Measurements from ENCODE around the gene MARS1. TPM values are rescaled to one million over a fixed set of nuclear protein-coding genes. Genes with fewer than 3 reads are reported as not detected.

MARS1 gene
- total RNA-seq, 4 donors from 2014 or later, result 29.1 to 160 (median 76.8) TPM

GRCh38 chr12:57454566-57455373 is 33.1 kb upstream of the MARS1 start, which contains the start of gene INHBE:
Gene INHBE, plus strand, starts transcription at chr12:57455307. Its CDS starts 230 bp downstream, at chr12:57455537.
- H3K9me3 ChIP-seq, result no peaks in the 10 kb centered on the region
- no peak within 1 kb of the TSS for H3K4me3 ChIP-seq
- intact Hi-C loops (cut with DNase I; ENCODE audit: low total_unique reads), result no loop called here
- H3K27me3 ChIP-seq, result no peaks in the 10 kb centered on the region
- H3K36me3 ChIP-seq, result no peaks in the 10 kb centered on the region
- no peak within 1 kb of the TSS for H3K27ac ChIP-seq
- peaks cover 0 to 7% of the 10 kb centered on the region in 2 donors for H3K4me1 ChIP-seq
- TF ChIP-seq POLR2A (IDR thresholded peaks at IDR 0.05), result no peak
- TF ChIP-seq, protein P1, sequence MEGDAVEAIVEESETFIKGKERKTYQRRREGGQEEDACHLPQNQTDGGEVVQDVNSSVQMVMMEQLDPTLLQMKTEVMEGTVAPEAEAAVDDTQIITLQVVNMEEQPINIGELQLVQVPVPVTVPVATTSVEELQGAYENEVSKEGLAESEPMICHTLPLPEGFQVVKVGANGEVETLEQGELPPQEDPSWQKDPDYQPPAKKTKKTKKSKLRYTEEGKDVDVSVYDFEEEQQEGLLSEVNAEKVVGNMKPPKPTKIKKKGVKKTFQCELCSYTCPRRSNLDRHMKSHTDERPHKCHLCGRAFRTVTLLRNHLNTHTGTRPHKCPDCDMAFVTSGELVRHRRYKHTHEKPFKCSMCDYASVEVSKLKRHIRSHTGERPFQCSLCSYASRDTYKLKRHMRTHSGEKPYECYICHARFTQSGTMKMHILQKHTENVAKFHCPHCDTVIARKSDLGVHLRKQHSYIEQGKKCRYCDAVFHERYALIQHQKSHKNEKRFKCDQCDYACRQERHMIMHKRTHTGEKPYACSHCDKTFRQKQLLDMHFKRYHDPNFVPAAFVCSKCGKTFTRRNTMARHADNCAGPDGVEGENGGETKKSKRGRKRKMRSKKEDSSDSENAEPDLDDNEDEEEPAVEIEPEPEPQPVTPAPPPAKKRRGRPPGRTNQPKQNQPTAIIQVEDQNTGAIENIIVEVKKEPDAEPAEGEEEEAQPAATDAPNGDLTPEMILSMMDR (IDR thresholded peaks at IDR 0.05), result no peak
- DNase-seq, result no peak

DNA sequence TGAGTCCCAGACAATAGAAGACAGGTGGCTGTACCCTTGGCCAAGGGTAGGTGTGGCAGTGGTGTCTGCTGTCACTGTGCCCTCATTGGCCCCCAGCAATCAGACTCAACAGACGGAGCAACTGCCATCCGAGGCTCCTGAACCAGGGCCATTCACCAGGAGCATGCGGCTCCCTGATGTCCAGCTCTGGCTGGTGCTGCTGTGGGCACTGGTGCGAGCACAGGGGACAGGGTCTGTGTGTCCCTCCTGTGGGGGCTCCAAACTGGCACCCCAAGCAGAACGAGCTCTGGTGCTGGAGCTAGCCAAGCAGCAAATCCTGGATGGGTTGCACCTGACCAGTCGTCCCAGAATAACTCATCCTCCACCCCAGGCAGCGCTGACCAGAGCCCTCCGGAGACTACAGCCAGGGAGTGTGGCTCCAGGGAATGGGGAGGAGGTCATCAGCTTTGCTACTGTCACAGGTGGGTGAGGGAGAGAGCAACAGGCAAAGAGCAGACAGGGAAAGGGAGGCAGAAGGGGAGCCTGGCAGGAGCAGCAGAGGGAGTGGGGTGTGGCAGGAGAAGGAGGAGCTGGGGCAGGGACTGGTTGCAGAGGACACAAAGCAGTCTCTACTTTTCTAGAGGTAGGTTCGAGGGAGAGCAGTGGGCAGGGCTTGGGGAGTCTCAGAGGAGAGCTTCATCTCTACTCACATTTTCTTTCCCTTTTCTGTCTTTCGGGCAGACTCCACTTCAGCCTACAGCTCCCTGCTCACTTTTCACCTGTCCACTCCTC is 32.3 kb upstream of the MARS1 start:
- Histone ChIP-seq H3K4me1 (peaks cover 2 to 10% of the 10 kb centered on the region in 2 donors), H3K27me3 (no peaks in the 10 kb centered on the region), H3K9me3 (no peaks in the 10 kb centered on the region), H3K4me3 (no peak overlapping the region), H3K36me3 (no peaks in the 10 kb centered on the region), H3K27ac (no peak overlapping the region)
- intact Hi-C loops (cut with DNase I; ENCODE audit: low total_unique reads), result no loop called here
- no peak for DNase-seq
- TF ChIP-seq, protein P1 (IDR thresholded peaks at IDR 0.05), result no peak
- TF ChIP-seq POLR2A (IDR thresholded peaks at IDR 0.05), result no peak

DNA sequence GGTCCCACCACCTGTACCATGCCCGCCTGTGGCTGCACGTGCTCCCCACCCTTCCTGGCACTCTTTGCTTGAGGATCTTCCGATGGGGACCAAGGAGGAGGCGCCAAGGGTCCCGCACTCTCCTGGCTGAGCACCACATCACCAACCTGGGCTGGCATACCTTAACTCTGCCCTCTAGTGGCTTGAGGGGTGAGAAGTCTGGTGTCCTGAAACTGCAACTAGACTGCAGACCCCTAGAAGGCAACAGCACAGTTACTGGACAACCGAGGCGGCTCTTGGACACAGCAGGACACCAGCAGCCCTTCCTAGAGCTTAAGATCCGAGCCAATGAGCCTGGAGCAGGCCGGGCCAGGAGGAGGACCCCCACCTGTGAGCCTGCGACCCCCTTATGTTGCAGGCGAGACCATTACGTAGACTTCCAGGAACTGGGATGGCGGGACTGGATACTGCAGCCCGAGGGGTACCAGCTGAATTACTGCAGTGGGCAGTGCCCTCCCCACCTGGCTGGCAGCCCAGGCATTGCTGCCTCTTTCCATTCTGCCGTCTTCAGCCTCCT is 31.6 kb upstream of the MARS1 start:
- intact Hi-C loops (cut with DNase I; ENCODE audit: low total_unique reads), result no loop called here
- no peak for DNase-seq
- TF ChIP-seq, protein P1 (IDR thresholded peaks at IDR 0.05), result peak in 1 of 4 experiments; percentile 37
- TF ChIP-seq POLR2A (IDR thresholded peaks at IDR 0.05), result no peak
- Histone ChIP-seq H3K4me1 (peaks cover 3 to 17% of the 10 kb centered on the region in 2 donors), H3K4me3 (no peak overlapping the region), H3K9me3 (no peaks in the 10 kb centered on the region), H3K27me3 (no peaks in the 10 kb centered on the region), H3K27ac (no peak overlapping the region), H3K36me3 (no peaks in the 10 kb centered on the region)

GRCh38 chr12:57456737-57457490 is 31.0 kb upstream of the MARS1 start:
- no peak for DNase-seq
- H3K27ac ChIP-seq, result no peak overlapping the region
- intact Hi-C loops (cut with DNase I; ENCODE audit: low total_unique reads), result no loop called here
- H3K4me1 ChIP-seq, result peaks cover 3 to 18% of the 10 kb centered on the region in 2 donors
- H3K36me3 ChIP-seq, result no peaks in the 10 kb centered on the region
- H3K4me3 ChIP-seq, result no peak overlapping the region
- H3K9me3 ChIP-seq, result no peaks in the 10 kb centered on the region
- no peaks in the 10 kb centered on the region for H3K27me3 ChIP-seq
- TF ChIP-seq, protein P1 (IDR thresholded peaks at IDR 0.05), result no peak
- TF ChIP-seq POLR2A (IDR thresholded peaks at IDR 0.05), result no peak

Measured in uterus (tissue), 4 donors.